CD8-positive, alpha-beta T cell (primary cell): ENCODE data around the gene TIGD6. TPM values are rescaled to one million over a fixed set of nuclear protein-coding genes. Genes with fewer than 3 reads are reported as not detected.

ENCODE experiments used
- total RNA-seq, 46 experiments: library from RNA in 2 of 46; stranded (reverse) in 2 of 46; gene quantifications; one replicate each; pipeline ENCODE4 v1.2.3 and lab custom pipeline; 2021 to 2026

Gene TIGD6
- total RNA-seq, 2 experiments from 2014 or later, result 0.97 to 1.5 TPM

Other genes with a start within 250 kb of the TIGD6 start
- not detected for gene PDE6A, start 55.9 kb downstream of the TIGD6 start, total RNA-seq
- gene SLC26A2, start 39.9 kb downstream of the TIGD6 start, total RNA-seq, result 1 to 10 TPM; 2.0 to 2.2 TPM
- gene HMGXB3, start 85 bp upstream of the TIGD6 start, total RNA-seq, result 10 to 100 TPM; 27.4 to 29.7 TPM
- gene CSF1R, start 85.9 kb upstream of the TIGD6 start, total RNA-seq, result under 1 TPM in 1 of 2 experiments, not detected in 1; 0.31 TPM
- gene PDGFRB, start 155.2 kb upstream of the TIGD6 start, total RNA-seq, result under 1 TPM in 1 of 2 experiments, not detected in 1; 0.05 TPM
- gene CDX1, start 166.1 kb upstream of the TIGD6 start, total RNA-seq, result not detected
- not detected for gene SLC6A7, start 189.4 kb upstream of the TIGD6 start, total RNA-seq